Measurements from ENCODE around the gene ZNF22.

DNA sequence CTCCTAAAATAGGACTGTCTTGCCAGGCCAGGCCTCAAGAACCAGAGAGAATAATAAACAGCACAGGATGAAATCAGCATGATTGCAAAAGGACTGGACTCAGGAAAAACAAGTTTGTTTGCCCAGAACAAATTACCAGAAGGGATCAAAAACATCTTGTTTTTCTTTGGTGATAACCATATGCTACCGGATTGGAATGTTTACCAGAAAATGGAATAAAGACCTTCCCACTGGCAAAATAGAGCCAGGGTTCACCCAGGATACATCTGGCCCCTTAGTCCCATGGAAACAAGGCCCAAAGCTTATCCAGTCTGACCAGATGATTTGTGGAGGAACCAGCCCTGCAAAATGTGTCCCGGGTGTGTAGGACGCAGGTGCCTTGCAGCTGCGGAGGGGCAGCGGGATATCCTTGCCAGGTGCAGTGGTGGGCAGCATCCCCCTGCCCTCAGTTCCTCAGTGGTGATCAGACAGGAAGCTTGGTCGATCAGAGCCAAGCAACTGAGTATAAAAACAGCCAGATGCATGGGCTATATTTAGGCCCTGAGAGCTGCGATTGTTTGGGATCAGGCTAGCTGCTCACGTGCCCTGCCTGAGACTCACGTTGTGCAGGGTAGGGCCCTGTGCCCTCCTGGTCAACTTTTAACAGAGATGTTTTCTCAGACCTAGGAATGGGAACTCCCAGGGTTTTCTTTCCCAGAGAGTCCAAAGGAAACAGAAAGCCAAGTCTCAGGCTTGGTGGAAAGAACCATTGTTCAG, 4.6 kb upstream of the ZNF22 start:
- TF ChIP-seq, protein P1, sequence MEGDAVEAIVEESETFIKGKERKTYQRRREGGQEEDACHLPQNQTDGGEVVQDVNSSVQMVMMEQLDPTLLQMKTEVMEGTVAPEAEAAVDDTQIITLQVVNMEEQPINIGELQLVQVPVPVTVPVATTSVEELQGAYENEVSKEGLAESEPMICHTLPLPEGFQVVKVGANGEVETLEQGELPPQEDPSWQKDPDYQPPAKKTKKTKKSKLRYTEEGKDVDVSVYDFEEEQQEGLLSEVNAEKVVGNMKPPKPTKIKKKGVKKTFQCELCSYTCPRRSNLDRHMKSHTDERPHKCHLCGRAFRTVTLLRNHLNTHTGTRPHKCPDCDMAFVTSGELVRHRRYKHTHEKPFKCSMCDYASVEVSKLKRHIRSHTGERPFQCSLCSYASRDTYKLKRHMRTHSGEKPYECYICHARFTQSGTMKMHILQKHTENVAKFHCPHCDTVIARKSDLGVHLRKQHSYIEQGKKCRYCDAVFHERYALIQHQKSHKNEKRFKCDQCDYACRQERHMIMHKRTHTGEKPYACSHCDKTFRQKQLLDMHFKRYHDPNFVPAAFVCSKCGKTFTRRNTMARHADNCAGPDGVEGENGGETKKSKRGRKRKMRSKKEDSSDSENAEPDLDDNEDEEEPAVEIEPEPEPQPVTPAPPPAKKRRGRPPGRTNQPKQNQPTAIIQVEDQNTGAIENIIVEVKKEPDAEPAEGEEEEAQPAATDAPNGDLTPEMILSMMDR (IDR thresholded peaks at IDR 0.05) = no peak
- no peak for TF ChIP-seq EZH2 (IDR thresholded peaks at IDR 0.05)
